Measurements from ENCODE around the gene TRAPPC3.

GRCh38 chr1:36172017-36172747, 22.9 kb upstream of the TRAPPC3 start:
- TF ChIP-seq CTCF (conservative IDR thresholded peaks at IDR 0.05; ENCODE audit: low read length) (no peak), EZH2phosphoT487 (IDR thresholded peaks at IDR 0.05; ENCODE audit: borderline replicate concordance, low read depth, low read length) (no peak)
